Stomach smooth muscle (tissue), 2 donors: ENCODE results near the gene TNFRSF4.
A peak's percentile ranks its signal among the peaks of the same experiment; 100 is the strongest.

Experiments
- H3K27ac ChIP-seq: one replicate; pipeline ENCODE4 v1.7.0; 2013; ENCODE audit warnings: mild to moderate bottlenecking, low read length, inconsistent platforms
- H3K27me3 ChIP-seq, 2 donors: one replicate each; pipeline ENCODE4 v1.7.0; 2013; ENCODE audit warnings: low read length in 2 of 2; ENCODE audit not compliant: insufficient read depth in 2 of 2, control insufficient read depth in 1 of 2
- H3K36me3 ChIP-seq, 2 donors: one replicate each; pipeline ENCODE4 v1.7.0; 2013; ENCODE audit warnings: low read length in 2 of 2; ENCODE audit not compliant: control insufficient read depth in 2 of 2, insufficient read depth in 2 of 2
- H3K4me1 ChIP-seq: one replicate; pipeline ENCODE4 v1.7.0; 2013; ENCODE audit warnings: low read length; ENCODE audit not compliant: control insufficient read depth, insufficient read depth
- H3K4me3 ChIP-seq, 2 donors: one replicate each; pipeline ENCODE4 v1.7.0; 2013; ENCODE audit warnings: low read length in 2 of 2
- H3K9ac ChIP-seq, 2 donors: one replicate each; pipeline ENCODE4 v1.7.0; 2013; ENCODE audit warnings: low read length in 2 of 2, mild to moderate bottlenecking in 1 of 2
- H3K9me3 ChIP-seq, 2 donors: one replicate each; pipeline ENCODE4 v1.7.0; 2013; ENCODE audit warnings: low read length in 2 of 2; ENCODE audit not compliant: control insufficient read depth in 2 of 2
- donor health status: healthy.
- donor health status: Pancreatic carcinoma.

TNFRSF4 gene

DNA sequence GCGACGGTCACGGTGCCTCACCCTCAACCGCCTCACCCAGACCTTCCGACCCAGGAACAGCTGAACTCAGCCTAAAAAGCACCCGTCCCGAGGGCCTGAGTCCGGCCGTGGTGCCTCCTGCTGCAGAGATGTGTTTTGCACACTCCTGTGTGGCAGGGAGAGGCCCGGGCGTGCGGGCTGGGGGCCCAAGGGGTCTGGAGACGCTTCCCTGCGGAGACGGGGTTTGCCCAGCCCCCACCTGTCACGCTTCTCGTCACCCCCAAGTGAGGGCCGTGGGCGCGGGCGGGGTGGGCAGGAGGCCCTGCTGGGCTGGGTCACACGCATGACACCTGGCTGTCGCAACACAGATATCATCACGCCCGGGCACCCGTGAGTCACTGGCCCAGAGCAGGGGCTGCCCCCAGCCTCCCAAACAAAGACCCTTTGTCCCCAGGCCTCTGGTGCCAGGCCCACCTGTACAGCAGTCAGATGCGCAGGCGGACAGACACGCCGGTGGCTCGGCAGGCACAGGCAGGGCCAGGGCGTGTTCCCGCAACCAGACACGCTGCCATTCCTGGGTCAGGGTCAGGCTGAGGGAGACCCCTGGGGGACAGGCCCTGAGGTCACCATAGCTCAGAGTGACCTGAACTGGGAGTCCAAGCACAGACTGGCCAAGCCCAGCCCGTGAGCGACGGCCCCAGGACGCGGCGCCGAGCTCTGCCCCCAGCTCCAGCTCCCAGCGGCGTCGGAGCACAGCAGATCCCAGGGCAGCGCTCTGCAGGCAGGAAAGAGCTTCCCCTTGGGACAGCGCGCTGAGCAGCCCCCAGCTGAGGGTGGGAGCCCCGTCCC, 24.1 kb upstream of the TNFRSF4 start:
- no peak overlapping the region for H3K9ac ChIP-seq
- peaks cover 16 to 28% of the 10 kb centered on the region in 2 donors for H3K27me3 ChIP-seq
- no peaks in the 10 kb centered on the region for H3K9me3 ChIP-seq
- H3K4me3 ChIP-seq: no peak overlapping the region
- H3K4me1 ChIP-seq: peaks cover 8% of the 10 kb centered on the region
- H3K36me3 ChIP-seq: peaks cover 0 to 7% of the 10 kb centered on the region in 2 donors
- H3K27ac ChIP-seq: no peak overlapping the region

GRCh38 chr1:1236945-1237873, 23.3 kb upstream of the TNFRSF4 start:
- Histone ChIP-seq H3K4me3 (no peak overlapping the region), H3K36me3 (peaks cover 0 to 7% of the 10 kb centered on the region in 2 donors), H3K9ac (no peak overlapping the region), H3K27ac (no peak overlapping the region), H3K4me1 (peaks cover 16% of the 10 kb centered on the region), H3K27me3 (peaks cover 16 to 28% of the 10 kb centered on the region in 2 donors), H3K9me3 (no peaks in the 10 kb centered on the region)

GRCh38 chr1:1236176-1236763, 22.3 kb upstream of the TNFRSF4 start:
- Histone ChIP-seq H3K27ac (no peak overlapping the region), H3K9me3 (no peaks in the 10 kb centered on the region), H3K27me3 (peaks cover 16 to 28% of the 10 kb centered on the region in 2 donors), H3K4me3 (no peak overlapping the region), H3K9ac (no peak overlapping the region), H3K4me1 (peaks cover 20% of the 10 kb centered on the region), H3K36me3 (peaks cover 0 to 7% of the 10 kb centered on the region in 2 donors)

DNA sequence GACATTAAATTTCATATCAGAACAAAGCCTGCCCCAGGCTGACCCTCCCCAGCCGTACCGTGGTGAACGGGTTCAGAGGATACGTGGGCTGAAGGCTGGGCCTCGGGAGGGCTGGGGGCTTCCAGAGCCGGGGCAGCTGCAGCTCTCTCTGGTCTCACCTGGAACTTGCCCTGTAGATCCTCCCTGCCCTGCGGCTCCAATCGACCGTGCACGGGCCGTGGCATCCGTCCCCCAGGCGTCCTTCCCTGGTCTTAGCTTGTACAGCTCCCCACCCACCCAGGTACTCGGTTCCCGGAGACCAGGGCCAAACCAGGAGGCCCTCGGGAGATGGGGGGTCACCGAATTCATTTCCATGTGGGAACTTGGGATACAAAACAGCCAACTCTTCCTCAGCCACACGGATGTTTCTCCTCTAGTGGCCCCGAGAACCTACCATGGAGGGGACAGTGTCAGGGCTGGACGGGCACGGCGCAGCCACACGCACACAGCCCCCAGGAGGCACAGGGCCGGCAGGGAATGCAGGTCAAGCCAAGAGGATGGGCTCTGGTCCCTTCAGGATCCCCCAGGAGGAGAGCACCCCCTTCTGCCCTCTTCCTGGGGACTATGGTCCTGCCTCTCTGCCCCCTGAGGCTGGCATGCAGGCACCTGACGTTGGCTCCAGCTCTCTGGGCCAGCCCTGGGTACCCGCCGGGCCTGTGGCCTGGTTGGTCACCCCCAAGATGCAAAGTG, 21.2 kb upstream of the TNFRSF4 start:
- H3K27me3 ChIP-seq: peaks cover 14 to 26% of the 10 kb centered on the region in 2 donors
- peaks cover 30% of the 10 kb centered on the region for H3K4me1 ChIP-seq
- peaks cover 0 to 7% of the 10 kb centered on the region in 2 donors for H3K36me3 ChIP-seq
- H3K4me3 ChIP-seq: no peak overlapping the region
- H3K9me3 ChIP-seq: no peaks in the 10 kb centered on the region
- H3K27ac ChIP-seq: no peak overlapping the region
- H3K9ac ChIP-seq: no peak overlapping the region

DNA sequence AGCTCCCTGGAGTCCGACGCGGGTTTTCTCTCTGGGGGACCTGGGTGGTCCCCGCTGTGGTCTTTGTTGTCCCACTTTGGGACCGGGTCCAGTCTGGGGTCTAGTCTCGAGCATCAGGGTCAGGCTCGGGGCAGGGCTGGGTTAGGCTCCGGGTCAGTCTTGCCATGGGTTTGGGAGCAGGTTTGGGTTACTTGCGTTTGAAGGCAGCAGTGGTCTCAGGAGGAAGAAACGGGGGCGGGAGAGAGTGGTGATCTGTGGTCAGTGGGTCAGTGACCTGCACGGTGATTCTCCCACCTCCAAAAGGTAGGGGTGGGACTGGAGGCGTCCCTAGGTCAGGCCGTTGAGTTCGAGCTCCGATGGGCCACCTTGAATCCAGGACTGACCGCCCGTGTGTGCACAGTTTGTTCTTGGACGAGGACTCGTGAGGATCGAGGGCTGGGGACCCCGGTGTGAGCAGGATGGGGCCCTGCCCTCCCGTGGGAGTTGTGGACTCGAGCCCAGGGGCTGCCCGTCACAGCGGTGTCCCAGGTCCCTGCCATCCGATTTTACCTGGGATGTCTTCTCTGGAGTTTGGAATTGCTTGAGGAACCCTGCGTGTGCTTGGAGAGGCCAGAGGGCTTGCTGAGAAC, 20.3 kb upstream of the TNFRSF4 start:
- Histone ChIP-seq H3K4me1 (peaks cover 39% of the 10 kb centered on the region), H3K9ac (no peak overlapping the region)

GRCh38 chr1:1233567-1233892, 19.6 kb upstream of the TNFRSF4 start:
- no peak overlapping the region for H3K4me3 ChIP-seq
- peaks cover 41% of the 10 kb centered on the region for H3K4me1 ChIP-seq
- no peak overlapping the region for H3K27ac ChIP-seq
- peaks cover 0 to 9% of the 10 kb centered on the region in 2 donors for H3K36me3 ChIP-seq
- peaks cover 9 to 12% of the 10 kb centered on the region in 2 donors for H3K27me3 ChIP-seq
- no peaks in the 10 kb centered on the region for H3K9me3 ChIP-seq
- no peak overlapping the region for H3K9ac ChIP-seq

More for the DNA sequence above, 20.3 kb upstream of the TNFRSF4 start:
- Histone ChIP-seq H3K36me3 (peaks cover 0 to 7% of the 10 kb centered on the region in 2 donors), H3K9me3 (no peaks in the 10 kb centered on the region), H3K27me3 (peaks cover 10 to 17% of the 10 kb centered on the region in 2 donors), H3K4me3 (no peak overlapping the region), H3K27ac (no peak overlapping the region)

- Histone ChIP-seq H3K36me3 (peaks cover 4 to 15% of the 10 kb centered on the region in 2 donors), H3K9me3 (no peaks in the 10 kb centered on the region), H3K9ac (no peak overlapping the region), H3K27me3 (peaks cover 3 to 6% of the 10 kb centered on the region in 2 donors), H3K4me3 (peak overlapping the region; percentile 31 to 72), H3K4me1 (peaks cover 43% of the 10 kb centered on the region), H3K27ac (no peak overlapping the region)
These were observed 19.0 kb upstream of the TNFRSF4 start for GRCh38 chr1:1232796-1233566.

- Histone ChIP-seq H3K27me3 (peaks cover 0 to 1% of the 10 kb centered on the region in 2 donors), H3K9ac (peak within 1 kb of the TSS; percentile 81 to 93), H3K27ac (peak within 1 kb of the TSS; percentile 76), H3K4me1 (peaks cover 43% of the 10 kb centered on the region), H3K9me3 (no peaks in the 10 kb centered on the region), H3K36me3 (peaks cover 5 to 20% of the 10 kb centered on the region in 2 donors), H3K4me3 (peak within 1 kb of the TSS; percentile 68 to 96)
These were observed 18.3 kb upstream of the TNFRSF4 start, which contains the start of gene B3GALT6 for GRCh38 chr1:1232208-1232795. B3GALT6 (plus strand) TSS chr1:1232237; CDS start chr1:1232279, 42 bp downstream.
